CD4-positive, alpha-beta memory T cell (primary cell): Measurements from ENCODE around the gene CYB5RL. TPM values are rescaled to one million over a fixed set of nuclear protein-coding genes. Genes with fewer than 3 reads are reported as not detected.
"Not testable (repeated sequence)": the region's sequence is repeated elsewhere in the genome, so short reads cannot be mapped to it uniquely, and the experiment has no call there.

ENCODE experiments used
- CTCF ChIA-PET: fragments of 350-600 bp; sonication (Branson Sonifier 250); formaldehyde crosslinking; loops from one replicate; lab custom pipeline; 2021; ENCODE audit warnings: inconsistent platforms; ENCODE audit not compliant: partially characterized antibody; lab: Charles Lee
- POLR2A ChIA-PET: fragments of 350-600 bp; sonication (Branson Sonifier 250); formaldehyde crosslinking; loops from one replicate; lab custom pipeline; 2021; ENCODE audit not compliant: partially characterized antibody; lab: Charles Lee
- DNase-seq, 5 donors: peaks; one replicate each; pipeline versions ENCODE4 v3.0.0 to v3.0.0-alpha.2; 2020 to 2022; ENCODE audit warnings: mixed read lengths in 1 of 5
- H3K27ac ChIP-seq: one replicate; pipeline ENCODE4 v1.7.0; 2013; ENCODE audit warnings: low read depth, low read length
- H3K27me3 ChIP-seq: 2 replicates; pipeline ENCODE4 v1.7.0; 2013; ENCODE audit warnings: mild to moderate bottlenecking, low read length, moderate library complexity; ENCODE audit not compliant: insufficient read depth
- H3K36me3 ChIP-seq: 2 replicates; pipeline ENCODE4 v1.7.0; 2013; ENCODE audit warnings: mild to moderate bottlenecking, low read length, moderate library complexity; ENCODE audit not compliant: insufficient read depth
- H3K4me1 ChIP-seq: 2 replicates; pipeline ENCODE4 v1.7.0; 2013; ENCODE audit warnings: mild to moderate bottlenecking, low read length, moderate library complexity; ENCODE audit not compliant: insufficient read depth
- H3K4me3 ChIP-seq, 2 donors: one replicate each; pipeline ENCODE4 v1.7.0; 2013; ENCODE audit warnings: low read length in 2 of 2, mild to moderate bottlenecking in 1 of 2
- H3K9me3 ChIP-seq, 2 donors: one replicate each; pipeline ENCODE4 v1.7.0; 2013; ENCODE audit warnings: low read length in 2 of 2, control low read depth in 1 of 2; ENCODE audit not compliant: control insufficient read depth in 1 of 2
- H3K27ac Mint-ChIP-seq, 7 donors: one replicate each; pipeline ENCODE4 v1.8.0; 2020 to 2021; ENCODE audit warnings: mixed read lengths in 7 of 7, mild to moderate bottlenecking in 6 of 7, inconsistent platforms in 3 of 7, moderate library complexity in 3 of 7
- H3K27me3 Mint-ChIP-seq, 2 donors: one replicate each; pipeline ENCODE4 v1.8.0; 2020 to 2021; ENCODE audit warnings: mixed read lengths in 2 of 2
- H3K36me3 Mint-ChIP-seq, 2 donors: one replicate each; pipeline ENCODE4 v1.8.0; 2020 to 2021; ENCODE audit warnings: mixed read lengths in 2 of 2, inconsistent platforms in 1 of 2, mild to moderate bottlenecking in 1 of 2
- H3K4me1 Mint-ChIP-seq, 4 donors: one replicate each; pipeline ENCODE4 v1.8.0; 2020 to 2021; ENCODE audit warnings: mixed read lengths in 4 of 4, mild to moderate bottlenecking in 1 of 4
- H3K4me3 Mint-ChIP-seq, 8 donors: one replicate each; pipeline ENCODE4 v1.8.0; 2020 to 2021; ENCODE audit warnings: mixed read lengths in 8 of 8, mild to moderate bottlenecking in 7 of 8, moderate library complexity in 6 of 8, inconsistent platforms in 3 of 8
- H3K9me3 Mint-ChIP-seq, 8 donors: one replicate each; pipeline ENCODE4 v1.8.0; 2020 to 2021; ENCODE audit warnings: mixed read lengths in 8 of 8, mild to moderate bottlenecking in 5 of 8, inconsistent platforms in 3 of 8, moderate library complexity in 1 of 8
- intact Hi-C: fragments of 100-400 bp; cut with micrococcal nuclease; formaldehyde crosslinking; loops from one replicate; pipeline ENCODE4 v1.15.1; 2023
- polyA plus RNA-seq, 2 donors: library from polyadenylated mRNA; unstranded; fragments of 300-500 nt; fragmentation: Illumina TruSeq; gene quantifications; one replicate each; pipeline ENCODE4 v1.2.3, GENCODE V29; 2021
- total RNA-seq, 2 experiments: library from RNA; stranded (reverse); gene quantifications; one replicate each; pipeline ENCODE4 v1.2.3, GENCODE V29; 2021

Gene CYB5RL
- total and polyA plus RNA-seq, 4 experiments from 2014 or later = 1.3 to 10.7 (median 7.5) TPM

- peaks cover 67% of the 10 kb centered on the region for H3K36me3 ChIP-seq
- H3K9me3 Mint-ChIP-seq, H3K9me3 ChIP-seq, H3K4me3 ChIP-seq, H3K27me3 Mint-ChIP-seq, H3K4me3 Mint-ChIP-seq, DNase-seq, POLR2A ChIA-PET, H3K4me1 ChIP-seq, intact Hi-C loops, H3K27ac ChIP-seq, CTCF ChIA-PET, H3K27me3 ChIP-seq: not testable (repeated sequence)
- peaks cover 56 to 78% of the 10 kb centered on the region in 2 donors for H3K36me3 Mint-ChIP-seq
- peak overlapping the region in 1 of 7 donors; percentile 4 for H3K27ac Mint-ChIP-seq
- peaks cover 0 to 11% (median 7%) of the 10 kb centered on the region in 4 donors for H3K4me1 Mint-ChIP-seq
These were observed 8.1 kb upstream of the CYB5RL start for GRCh38 chr1:54207896-54208295.

GRCh38 chr1:54207287-54207686 is 7.5 kb upstream of the CYB5RL start:
- H3K36me3 Mint-ChIP-seq = peaks cover 50 to 77% of the 10 kb centered on the region in 2 donors
- Histone ChIP-seq H3K9me3 (no peaks in the 10 kb centered on the region), H3K36me3 (peaks cover 61% of the 10 kb centered on the region), H3K27me3 (no peaks in the 10 kb centered on the region), H3K4me3 (no peak overlapping the region), H3K4me1 (peaks cover 6% of the 10 kb centered on the region), H3K27ac (no peak overlapping the region)
- ChIA-PET POLR2A (no interaction called here), CTCF (no interaction called here)
- no peaks in the 10 kb centered on the region for H3K27me3 Mint-ChIP-seq
- no peak for DNase-seq
- no peaks in the 10 kb centered on the region for H3K9me3 Mint-ChIP-seq
- H3K4me1 Mint-ChIP-seq = peaks cover 2 to 16% (median 13%) of the 10 kb centered on the region in 4 donors
- intact Hi-C loops = no loop called here
- H3K4me3 Mint-ChIP-seq = no peak overlapping the region
- H3K27ac Mint-ChIP-seq = peak overlapping the region in 1 of 7 donors; percentile 4

GRCh38 chr1:54204199-54204598 is 4.4 kb upstream of the CYB5RL start:
- intact Hi-C loops = loop anchor here (5.0 kb wide), 1 partner anchor 283 kb away; no protein-coding TSS in a partner anchor
- POLR2A ChIA-PET = no interaction called here
- no peaks in the 10 kb centered on the region for H3K9me3 Mint-ChIP-seq
- Histone ChIP-seq H3K4me1 (peaks cover 25% of the 10 kb centered on the region), H3K4me3 (no peak overlapping the region), H3K9me3 (no peaks in the 10 kb centered on the region), H3K27me3 (no peaks in the 10 kb centered on the region), H3K36me3 (peaks cover 34% of the 10 kb centered on the region), H3K27ac (no peak overlapping the region)
- no peaks in the 10 kb centered on the region for H3K27me3 Mint-ChIP-seq
- H3K4me3 Mint-ChIP-seq = no peak overlapping the region
- CTCF ChIA-PET = no interaction called here
- H3K27ac Mint-ChIP-seq = no peak overlapping the region
- DNase-seq = no peak
- peaks cover 14 to 44% (median 30%) of the 10 kb centered on the region in 4 donors for H3K4me1 Mint-ChIP-seq
- peaks cover 28 to 54% of the 10 kb centered on the region in 2 donors for H3K36me3 Mint-ChIP-seq

GRCh38 chr1:54200519-54200997 is 728 bp upstream of the CYB5RL start:
- Mint-ChIP-seq H3K36me3 (peaks cover 8 to 27% of the 10 kb centered on the region in 2 donors), H3K4me3 (peak overlapping the region; percentile 89 to 95 (median 92)), H3K27ac (peak overlapping the region; percentile 83 to 95 (median 93)), H3K27me3 (no peaks in the 10 kb centered on the region), H3K9me3 (no peaks in the 10 kb centered on the region), H3K4me1 (peaks cover 17 to 40% (median 30%) of the 10 kb centered on the region in 4 donors)
- no peaks in the 10 kb centered on the region for H3K27me3 ChIP-seq
- H3K9me3 ChIP-seq = no peaks in the 10 kb centered on the region
- peak in 1 of 5 donors; percentile 5 for DNase-seq
- peaks cover 13% of the 10 kb centered on the region for H3K36me3 ChIP-seq
- intact Hi-C loops = loop anchor here (1.0 to 5.0 kb wide), 2 partner anchors 207 to 287 kb away; no protein-coding TSS in a partner anchor
- ChIA-PET POLR2A (interaction anchor here (0.7 to 2.6 kb wide), 13 partner anchors 10 to 289 kb away, joined by 3 to 20 read pairs (median 3); partner anchors contain the start of gene SSBP3), CTCF (interaction anchor here (0.9 to 2.6 kb wide), 3 partner anchors 19 to 601 kb away, joined by 3 to 8 read pairs (median 4); no protein-coding TSS in a partner anchor)
- H3K4me3 ChIP-seq = peak overlapping the region; percentile 76 to 83
- peak overlapping the region; percentile 72 for H3K27ac ChIP-seq
- H3K4me1 ChIP-seq = peaks cover 29% of the 10 kb centered on the region

GRCh38 chr1:54199151-54199764 is 572 bp downstream of the CYB5RL start:
- Histone ChIP-seq H3K9me3 (no peaks in the 10 kb centered on the region), H3K27ac (peak overlapping the region; percentile 72), H3K27me3 (no peaks in the 10 kb centered on the region), H3K4me3 (peak overlapping the region; percentile 76 to 83), H3K4me1 (peaks cover 29% of the 10 kb centered on the region), H3K36me3 (peaks cover under 1% of the 10 kb centered on the region)
- Mint-ChIP-seq H3K9me3 (no peaks in the 10 kb centered on the region), H3K4me3 (peak overlapping the region; percentile 89 to 95 (median 92)), H3K27ac (peak overlapping the region in 6 of 7 donors; percentile 83 to 95 (median 93)), H3K36me3 (peaks cover 5 to 20% of the 10 kb centered on the region in 2 donors), H3K4me1 (peaks cover 17 to 40% (median 30%) of the 10 kb centered on the region in 4 donors), H3K27me3 (no peaks in the 10 kb centered on the region)
- ChIA-PET POLR2A (interaction anchor here (0.6 to 2.6 kb wide), 14 partner anchors 9 to 290 kb away, joined by 3 to 20 read pairs (median 4); partner anchors contain the start of genes IFT25, LRRC42 and SSBP3), CTCF (interaction anchor here (0.9 to 2.6 kb wide), 3 partner anchors 17 to 602 kb away, joined by 3 to 8 read pairs (median 4); no protein-coding TSS in a partner anchor)
- intact Hi-C loops = no loop called here
- DNase-seq = no peak

GRCh38 chr1:54193453-54193852 is 6.4 kb downstream of the CYB5RL start:
- Histone ChIP-seq H3K36me3 (peaks cover 8% of the 10 kb centered on the region), H3K9me3 (no peaks in the 10 kb centered on the region), H3K27ac (no peak overlapping the region), H3K4me3 (no peak overlapping the region), H3K4me1 (no peaks in the 10 kb centered on the region), H3K27me3 (no peaks in the 10 kb centered on the region)
- no peaks in the 10 kb centered on the region for H3K4me1 Mint-ChIP-seq
- peaks cover 0 to 1% (median 0%) of the 10 kb centered on the region in 8 donors for H3K9me3 Mint-ChIP-seq
- intact Hi-C loops = no loop called here
- no peak overlapping the region for H3K4me3 Mint-ChIP-seq
- peaks cover 27 to 29% of the 10 kb centered on the region in 2 donors for H3K36me3 Mint-ChIP-seq
- no peaks in the 10 kb centered on the region for H3K27me3 Mint-ChIP-seq
- ChIA-PET POLR2A (no interaction called here), CTCF (no interaction called here)
- DNase-seq = no peak
- H3K27ac Mint-ChIP-seq = no peak overlapping the region

- ChIA-PET CTCF (no interaction called here), POLR2A (no interaction called here)
- Mint-ChIP-seq H3K9me3 (peaks cover 0 to 4% (median 0%) of the 10 kb centered on the region in 8 donors), H3K4me3 (no peak overlapping the region), H3K27me3 (no peaks in the 10 kb centered on the region), H3K36me3 (peaks cover 36 to 46% of the 10 kb centered on the region in 2 donors), H3K27ac (peak overlapping the region in 1 of 7 donors; percentile 42), H3K4me1 (no peaks in the 10 kb centered on the region)
- Histone ChIP-seq H3K4me1 (no peaks in the 10 kb centered on the region), H3K4me3 (no peak overlapping the region), H3K27ac (no peak overlapping the region), H3K9me3 (no peaks in the 10 kb centered on the region), H3K27me3 (no peaks in the 10 kb centered on the region), H3K36me3 (peaks cover 8% of the 10 kb centered on the region)
- no peak for DNase-seq
- intact Hi-C loops = no loop called here
These were observed 8.3 kb downstream of the CYB5RL start for GRCh38 chr1:54191525-54191924.
